HG03159 (cell line): ENCODE results near the gene SLC7A4.
"Not testable (repeated sequence)": the region's sequence is repeated elsewhere in the genome, so short reads cannot be mapped to it uniquely, and the experiment has no call there.

Source experiments
- ATAC-seq: cut with Tn5 transposase; IDR thresholded peaks from one replicate; pipeline ENCODE4 v1.9.1; 2021; ENCODE audit warnings: mild to moderate bottlenecking, moderate library complexity; ENCODE audit not compliant: unreplicated experiment

The SLC7A4 gene

GRCh38 chr22:21032037-21032867, at the start of gene SLC7A4:
Gene SLC7A4 (minus strand): TSS chr22:21032561. CDS start chr22:21031812, 749 bp downstream.
- no peak for ATAC-seq

GRCh38 chr22:21080435-21081137, 48.2 kb upstream of the SLC7A4 start:
- ATAC-seq: no peak

GRCh38 chr22:21079493-21079892, 47.1 kb upstream of the SLC7A4 start:
- no peak for ATAC-seq

GRCh38 chr22:21078916-21079315, 46.6 kb upstream of the SLC7A4 start:
- no peak for ATAC-seq

- ATAC-seq: no peak
Measured at GRCh38 chr22:21077884-21078508, 45.6 kb upstream of the SLC7A4 start.

GRCh38 chr22:21076912-21077625, 44.7 kb upstream of the SLC7A4 start:
- no peak for ATAC-seq

GRCh38 chr22:21075516-21076138, 43.3 kb upstream of the SLC7A4 start:
- ATAC-seq: no peak

- ATAC-seq: no peak
Measured at GRCh38 chr22:21074102-21074715, 41.8 kb upstream of the SLC7A4 start.

- no peak for ATAC-seq
Measured at GRCh38 chr22:21073482-21073881, 41.1 kb upstream of the SLC7A4 start.

- ATAC-seq: no peak
Measured at GRCh38 chr22:21073023-21073422, 40.7 kb upstream of the SLC7A4 start.

- ATAC-seq: not testable (repeated sequence)
Measured at GRCh38 chr22:21071796-21072195, 39.4 kb upstream of the SLC7A4 start.

GRCh38 chr22:21070690-21071615, 38.6 kb upstream of the SLC7A4 start:
- ATAC-seq: no peak

- no peak for ATAC-seq
Measured at GRCh38 chr22:21069375-21069774, 37.0 kb upstream of the SLC7A4 start.

- ATAC-seq: no peak
Measured at GRCh38 chr22:21068681-21069276, 36.4 kb upstream of the SLC7A4 start.

- no peak for ATAC-seq
Measured at GRCh38 chr22:21067901-21068680, 35.7 kb upstream of the SLC7A4 start.

GRCh38 chr22:21067075-21067900, 34.9 kb upstream of the SLC7A4 start:
- ATAC-seq: no peak
